Ammon's horn (tissue), 1 donor: Measurements from ENCODE around the gene RALY.

Source experiments
- DNase-seq: peaks from one replicate; pipeline ENCODE4 v3.0.0-alpha.2; 2016; ENCODE audit warnings: low spot score

RALY gene

GRCh38 chr20:34076952-34077351 lies 83.2 kb downstream of the RALY start:
- no peak for DNase-seq

- DNase-seq: no peak
Measured at GRCh38 chr20:34078540-34078939, 84.8 kb downstream of the RALY start.

GRCh38 chr20:34079818-34080217 lies 86.1 kb downstream of the RALY start:
- no peak for DNase-seq

- DNase-seq: no peak
Measured at GRCh38 chr20:34082232-34082887, 88.6 kb downstream of the RALY start.

- DNase-seq: peak; percentile 32
Measured at GRCh38 chr20:34083137-34083536, 89.4 kb downstream of the RALY start.

GRCh38 chr20:34083781-34084180 lies 90.1 kb downstream of the RALY start:
- DNase-seq: no peak

- DNase-seq: no peak
Measured at GRCh38 chr20:34084227-34084923, 90.7 kb downstream of the RALY start.

- no peak for DNase-seq
Measured at GRCh38 chr20:34085544-34086040, 91.9 kb downstream of the RALY start.

- DNase-seq: no peak
Measured at GRCh38 chr20:34088305-34089174, 94.8 kb downstream of the RALY start.

- DNase-seq: no peak
Measured at GRCh38 chr20:34089175-34089479, 95.4 kb downstream of the RALY start.

- no peak for DNase-seq
Measured at GRCh38 chr20:34089655-34090345, 96.1 kb downstream of the RALY start.

- no peak for DNase-seq
Measured at GRCh38 chr20:34090645-34091044, 96.9 kb downstream of the RALY start.

- no peak for DNase-seq
Measured at GRCh38 chr20:34091637-34092200, 98.0 kb downstream of the RALY start.

GRCh38 chr20:34093895-34094294 lies 100.2 kb downstream of the RALY start:
- no peak for DNase-seq

GRCh38 chr20:34095825-34096224 lies 102.1 kb downstream of the RALY start:
- DNase-seq: no peak

- DNase-seq: no peak
Measured at GRCh38 chr20:34096699-34097444, 103.2 kb downstream of the RALY start.

- no peak for DNase-seq
Measured at GRCh38 chr20:34098570-34098969, 104.9 kb downstream of the RALY start.

- no peak for DNase-seq
Measured at GRCh38 chr20:34099675-34100074, 106.0 kb downstream of the RALY start.

GRCh38 chr20:34100576-34100975 lies 106.9 kb downstream of the RALY start:
- DNase-seq: no peak

- no peak for DNase-seq
Measured at GRCh38 chr20:34102342-34102741, 108.6 kb downstream of the RALY start.

- no peak for DNase-seq
Measured at GRCh38 chr20:34104059-34104458, 110.3 kb downstream of the RALY start.
